HG02840 (cell line): Measurements from ENCODE around the gene JMY.

Experiments
- ATAC-seq: cut with Tn5 transposase; IDR thresholded peaks from one replicate; pipeline ENCODE4 v1.9.1; 2021; ENCODE audit warnings: mild to moderate bottlenecking, moderate library complexity, moderate number of reproducible peaks; ENCODE audit not compliant: unreplicated experiment, low FRiP score

JMY gene, protein sequence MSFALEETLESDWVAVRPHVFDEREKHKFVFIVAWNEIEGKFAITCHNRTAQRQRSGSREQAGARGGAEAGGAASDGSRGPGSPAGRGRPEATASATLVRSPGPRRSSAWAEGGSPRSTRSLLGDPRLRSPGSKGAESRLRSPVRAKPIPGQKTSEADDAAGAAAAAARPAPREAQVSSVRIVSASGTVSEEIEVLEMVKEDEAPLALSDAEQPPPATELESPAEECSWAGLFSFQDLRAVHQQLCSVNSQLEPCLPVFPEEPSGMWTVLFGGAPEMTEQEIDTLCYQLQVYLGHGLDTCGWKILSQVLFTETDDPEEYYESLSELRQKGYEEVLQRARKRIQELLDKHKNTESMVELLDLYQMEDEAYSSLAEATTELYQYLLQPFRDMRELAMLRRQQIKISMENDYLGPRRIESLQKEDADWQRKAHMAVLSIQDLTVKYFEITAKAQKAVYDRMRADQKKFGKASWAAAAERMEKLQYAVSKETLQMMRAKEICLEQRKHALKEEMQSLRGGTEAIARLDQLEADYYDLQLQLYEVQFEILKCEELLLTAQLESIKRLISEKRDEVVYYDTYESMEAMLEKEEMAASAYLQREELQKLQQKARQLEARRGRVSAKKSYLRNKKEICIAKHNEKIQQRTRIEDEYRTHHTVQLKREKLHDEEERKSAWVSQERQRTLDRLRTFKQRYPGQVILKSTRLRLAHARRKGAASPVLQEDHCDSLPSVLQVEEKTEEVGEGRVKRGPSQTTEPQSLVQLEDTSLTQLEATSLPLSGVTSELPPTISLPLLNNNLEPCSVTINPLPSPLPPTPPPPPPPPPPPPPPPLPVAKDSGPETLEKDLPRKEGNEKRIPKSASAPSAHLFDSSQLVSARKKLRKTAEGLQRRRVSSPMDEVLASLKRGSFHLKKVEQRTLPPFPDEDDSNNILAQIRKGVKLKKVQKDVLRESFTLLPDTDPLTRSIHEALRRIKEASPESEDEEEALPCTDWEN

DNA sequence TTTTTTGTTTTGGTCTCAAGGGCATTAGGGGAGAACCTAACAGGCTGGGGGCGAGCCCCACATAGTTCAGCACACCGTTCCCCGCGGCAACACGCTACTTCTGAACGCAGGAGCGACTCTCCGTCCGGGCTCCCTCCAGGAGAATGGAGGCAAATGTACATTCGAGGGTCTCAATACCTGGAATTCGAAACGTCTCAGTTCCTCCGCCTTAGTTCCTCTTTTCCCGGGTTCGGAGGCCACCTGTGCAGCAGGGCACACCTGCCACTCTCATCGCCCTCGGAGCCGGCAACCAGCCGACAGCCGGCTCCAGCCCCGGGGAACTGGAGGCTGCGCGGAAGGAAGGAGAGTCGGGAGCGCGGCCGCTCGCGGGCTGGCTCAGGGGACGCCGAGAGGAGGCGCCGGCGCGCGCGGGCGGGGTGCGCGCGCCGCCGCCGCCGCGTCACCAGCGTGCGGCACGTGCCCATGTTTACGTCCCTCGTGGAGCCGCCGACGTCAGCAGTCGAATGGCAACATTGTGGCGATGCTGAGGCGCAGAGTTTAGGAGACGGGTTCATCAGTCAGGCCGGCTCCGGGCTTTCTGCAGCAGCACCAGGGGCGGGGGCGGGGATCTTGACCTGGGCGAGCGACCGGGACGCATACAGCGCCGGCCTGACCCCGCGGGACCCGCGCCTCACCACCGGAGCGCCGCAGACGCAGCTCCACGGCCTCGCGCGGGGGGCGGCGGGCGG, at the start of gene JMY:
JMY (plus strand) TSS at position 498 of the 728 bp plus-strand sequence. CDS start 520 bp downstream, outside the sequence.
- ATAC-seq: peak; percentile 68

DNA sequence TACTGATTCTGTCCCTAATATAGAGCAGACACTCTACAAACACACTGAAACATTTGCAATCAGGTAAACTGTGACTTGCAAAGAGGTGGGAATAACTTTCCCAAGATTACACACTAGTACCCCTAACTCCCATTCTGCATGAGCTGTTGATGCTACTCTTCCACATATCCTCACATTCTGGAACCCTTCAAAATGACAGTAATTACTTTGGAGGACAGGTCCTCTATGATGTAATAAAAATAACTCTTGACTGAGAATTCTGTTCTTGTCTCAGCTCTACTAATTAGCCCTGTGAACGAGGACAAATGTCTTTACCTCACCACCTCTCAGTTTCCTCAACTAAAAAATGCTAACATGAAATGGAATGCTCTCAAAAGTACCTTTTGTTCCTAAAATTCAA, 49.5 kb upstream of the JMY start:
- no peak for ATAC-seq

DNA sequence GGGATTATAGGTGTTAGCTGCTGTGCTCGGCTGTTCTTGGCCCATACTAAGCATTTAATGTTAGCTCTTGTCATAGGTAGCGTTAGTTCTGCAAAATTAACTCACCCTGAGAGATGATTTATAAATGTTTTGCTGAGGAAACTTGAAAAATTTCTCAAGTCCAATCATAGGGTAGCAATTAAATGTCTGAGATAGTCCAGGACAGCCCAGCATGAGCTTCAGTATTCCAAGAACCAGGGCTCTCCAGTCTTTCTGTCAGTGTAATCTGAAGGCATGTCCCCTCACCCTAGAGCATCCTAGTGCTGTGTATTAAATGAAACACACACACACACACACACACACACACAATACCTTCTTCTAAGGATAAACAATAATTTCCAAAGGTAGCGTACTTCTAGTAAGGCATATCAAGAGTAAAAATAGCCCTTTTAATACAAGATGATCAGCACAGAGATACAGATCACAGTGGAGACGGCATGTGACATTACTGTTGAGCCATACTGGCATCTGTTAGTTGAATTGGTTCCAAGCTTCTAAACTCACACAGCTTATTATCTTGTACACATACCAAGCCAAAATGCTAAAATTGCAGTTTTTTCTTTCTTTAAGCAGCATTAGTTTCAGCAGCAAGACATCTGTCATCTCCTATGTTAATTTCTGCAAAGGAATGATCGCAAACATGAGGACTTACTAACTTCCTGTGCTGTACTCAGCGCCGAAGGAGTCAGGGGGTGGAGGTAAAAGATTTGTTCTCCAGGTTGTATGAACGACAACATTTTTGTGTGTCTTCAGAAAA, 46.3 kb upstream of the JMY start:
- no peak for ATAC-seq

DNA sequence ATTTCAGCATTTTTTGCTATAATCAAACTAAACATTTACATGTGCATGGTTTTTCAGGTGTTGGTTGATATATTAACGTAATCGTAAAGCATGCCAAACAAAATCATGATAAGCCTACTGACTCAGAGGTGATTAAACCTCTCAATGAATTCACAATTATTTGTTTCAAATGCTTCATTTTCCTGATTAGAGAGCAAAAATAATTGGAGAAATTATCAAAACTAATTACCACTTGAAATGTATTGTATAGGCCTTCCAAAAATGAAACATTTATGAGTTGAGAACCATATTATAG, 45.7 kb upstream of the JMY start:
- ATAC-seq: no peak

DNA sequence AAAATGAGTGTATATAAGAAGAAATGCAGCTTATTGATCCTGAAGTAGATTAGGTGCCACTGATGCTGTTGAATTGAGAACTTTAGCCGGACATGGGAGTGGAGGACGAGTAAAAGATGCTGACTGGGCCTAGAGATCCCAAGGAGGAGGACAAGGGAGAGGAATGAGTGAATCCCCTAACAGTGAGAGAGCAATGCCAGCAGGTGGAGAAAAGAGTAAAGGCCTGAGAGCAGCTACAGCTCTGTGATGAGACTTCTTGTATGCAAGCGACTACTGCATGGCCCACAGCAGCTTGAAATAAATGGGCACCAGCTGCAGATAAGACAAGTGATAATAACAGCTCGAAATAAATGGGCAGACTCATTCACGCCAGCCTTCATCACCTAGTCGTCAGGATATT, 44.5 kb upstream of the JMY start:
- ATAC-seq: no peak

DNA sequence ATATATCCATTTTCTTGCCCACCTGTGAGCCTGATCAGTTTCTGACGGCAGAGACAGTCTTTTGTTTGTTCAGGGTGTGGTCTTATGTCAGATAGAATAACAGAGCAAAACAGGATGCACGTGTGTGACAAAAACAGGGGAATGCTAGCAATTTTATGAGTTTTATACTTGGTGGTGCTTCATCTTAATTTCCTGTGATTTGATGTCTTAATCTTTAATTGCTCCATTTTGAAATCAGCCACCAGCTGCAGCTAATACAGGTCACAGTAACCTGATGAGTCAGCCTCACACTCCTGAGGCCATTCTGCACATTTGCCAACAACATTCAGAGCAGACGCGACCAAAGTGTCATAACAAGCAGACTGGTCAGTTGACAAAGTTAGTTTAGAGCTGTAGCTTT, 42.3 kb upstream of the JMY start:
- ATAC-seq: no peak

DNA sequence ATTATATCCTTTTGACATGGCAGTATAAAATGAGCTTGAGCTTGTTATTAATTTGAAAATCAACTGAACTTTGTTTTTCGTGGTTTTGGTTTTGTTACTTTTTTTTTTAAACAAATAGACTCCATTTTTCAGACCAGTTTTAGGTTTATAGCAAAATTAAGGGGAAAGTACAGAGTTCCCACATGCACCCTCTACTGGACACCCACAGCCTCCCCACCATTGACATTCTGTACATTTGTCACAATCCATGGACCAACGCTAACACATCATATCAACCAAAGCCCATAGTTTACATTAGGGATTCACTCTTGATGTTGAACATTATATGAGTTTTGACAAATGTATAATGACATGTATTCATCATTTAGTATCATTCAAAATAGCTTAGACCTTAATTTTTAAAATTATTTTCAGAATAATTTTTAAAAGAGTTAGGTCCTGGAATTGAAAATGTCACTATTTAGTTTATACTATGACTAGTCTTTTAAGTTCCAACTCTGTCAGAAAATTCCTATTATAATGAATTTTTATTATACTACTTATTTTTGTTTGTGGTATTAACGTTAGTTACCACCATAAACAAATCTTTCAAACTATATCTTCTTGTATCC, 35.3 kb upstream of the JMY start:
- ATAC-seq: no peak

DNA sequence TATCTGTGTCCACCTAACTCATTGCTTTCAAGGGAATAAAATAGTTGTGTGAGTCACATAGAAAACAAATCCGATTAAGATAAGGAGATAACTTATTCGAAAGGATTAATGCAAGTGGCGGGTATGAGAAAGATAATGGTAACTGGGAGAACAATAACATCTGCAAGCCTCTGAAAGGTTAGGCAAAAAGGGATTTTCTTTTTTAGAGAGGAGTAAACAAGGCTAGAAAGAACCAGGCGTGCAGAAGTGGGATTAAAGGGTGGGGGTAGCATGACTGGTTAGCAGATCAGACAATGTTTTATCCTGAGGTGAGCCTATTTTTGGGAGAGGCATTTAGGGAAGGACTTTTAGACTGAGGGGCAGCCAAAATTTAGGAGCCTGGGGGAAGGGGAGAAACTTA, 34.7 kb upstream of the JMY start:
- no peak for ATAC-seq

DNA sequence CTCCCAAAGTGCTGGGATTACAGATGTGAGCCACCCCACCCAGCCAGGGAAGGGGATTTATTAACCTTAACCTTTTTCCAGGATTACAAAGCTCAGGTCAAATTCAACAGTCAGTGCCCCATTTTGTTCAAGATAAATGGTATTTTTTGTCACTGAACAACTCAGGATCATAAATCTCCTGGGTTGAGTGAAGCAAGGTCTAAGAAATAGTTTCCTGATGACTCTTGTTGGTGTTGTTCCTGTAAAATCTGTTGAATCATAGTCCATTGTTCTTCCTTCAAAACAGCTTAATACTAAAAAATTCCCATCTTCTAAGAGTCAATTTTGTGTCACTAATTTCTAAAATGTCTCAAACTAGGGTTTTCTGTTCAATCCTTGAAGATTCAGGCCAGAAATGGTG, 33.9 kb upstream of the JMY start:
- no peak for ATAC-seq

DNA sequence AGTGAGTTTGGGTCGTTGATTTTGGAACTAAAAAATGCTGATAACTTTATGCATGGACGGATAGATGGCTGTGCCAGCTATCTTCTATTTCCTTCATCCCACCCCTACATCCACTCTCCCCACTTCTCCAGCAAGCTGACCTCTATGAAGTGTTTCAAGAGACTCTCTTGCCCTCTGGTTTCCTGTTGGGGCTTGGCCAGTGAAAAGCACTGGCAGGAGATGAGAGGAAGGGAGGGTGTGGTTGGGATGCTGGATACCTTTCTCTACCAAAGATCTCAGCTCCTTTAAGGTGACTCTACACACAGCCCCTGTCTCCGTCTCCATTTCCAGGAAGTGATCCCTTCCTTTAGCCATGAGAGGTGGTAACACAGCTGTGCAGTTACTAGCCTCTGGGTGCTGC, 30.0 kb upstream of the JMY start:
- no peak for ATAC-seq

DNA sequence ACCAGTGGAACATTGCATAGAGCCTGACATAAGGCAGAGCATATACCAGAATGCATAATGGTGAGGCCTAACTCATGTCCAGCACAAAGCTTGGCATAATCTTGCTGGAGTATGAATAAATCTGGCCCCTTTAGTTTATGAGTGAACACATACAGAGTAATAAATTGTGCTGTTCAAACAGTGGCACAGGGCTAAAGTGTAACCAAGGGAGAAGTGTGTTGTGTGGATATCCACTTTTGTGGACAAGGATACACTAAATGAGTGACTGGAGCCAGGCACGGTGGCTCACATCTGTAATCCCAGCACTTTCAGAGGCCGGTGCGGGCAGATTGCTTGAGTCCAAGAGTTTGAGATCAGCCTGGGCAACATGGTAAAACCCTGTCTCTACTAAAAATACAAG, 29.4 kb upstream of the JMY start:
- no peak for ATAC-seq

DNA sequence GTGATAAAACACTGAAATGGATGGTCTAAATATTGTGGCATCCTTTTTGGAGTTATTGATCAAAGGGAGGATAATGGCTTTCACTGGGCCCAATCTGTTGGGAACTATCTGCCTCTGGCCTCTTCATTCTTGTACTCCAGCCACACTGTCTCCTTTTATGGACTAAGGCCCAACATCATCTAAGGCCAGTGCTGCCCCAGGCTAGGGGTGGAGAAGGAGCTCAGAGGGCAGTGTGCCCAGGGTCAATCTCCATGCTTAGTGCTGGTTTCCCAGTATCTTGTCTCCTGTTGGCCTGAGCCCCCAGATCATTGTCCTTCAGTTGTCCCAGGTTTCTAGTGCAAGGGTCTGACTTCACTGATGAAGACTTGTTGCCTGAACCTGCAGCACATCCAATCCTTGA, 26.4 kb upstream of the JMY start:
- ATAC-seq: no peak

DNA sequence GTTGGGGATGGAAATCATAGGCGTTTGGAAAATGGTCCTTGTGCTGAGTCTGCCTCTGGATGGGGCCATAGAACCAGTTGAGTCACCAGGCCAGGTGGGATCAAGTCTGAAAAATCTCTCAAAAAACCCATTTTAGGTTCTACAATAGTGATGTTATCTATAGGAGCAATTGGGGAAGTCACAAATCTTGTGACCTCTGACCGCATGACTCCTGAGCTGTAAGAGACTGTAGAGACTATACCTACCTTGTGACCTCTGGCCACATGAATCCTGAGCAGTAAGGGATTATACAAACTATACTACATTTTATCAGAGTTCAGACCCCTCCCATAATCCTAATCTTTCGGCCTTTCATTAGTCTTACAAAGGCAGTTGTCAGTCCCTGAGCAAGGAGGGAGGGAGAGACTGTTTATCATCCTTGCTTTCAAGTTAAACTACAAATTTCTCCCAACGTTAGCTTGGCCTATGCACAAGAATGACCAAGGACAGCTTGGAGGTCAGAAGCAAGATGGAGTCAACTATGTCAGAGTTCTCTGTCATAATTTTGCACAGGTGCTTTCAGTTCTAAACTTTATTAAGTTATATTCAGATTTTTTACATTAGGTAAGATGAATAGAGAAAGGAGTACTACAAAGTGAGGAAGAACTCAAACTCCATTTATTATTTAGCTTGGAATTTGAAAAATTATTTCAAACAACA, 11.5 kb upstream of the JMY start:
- ATAC-seq: no peak

DNA sequence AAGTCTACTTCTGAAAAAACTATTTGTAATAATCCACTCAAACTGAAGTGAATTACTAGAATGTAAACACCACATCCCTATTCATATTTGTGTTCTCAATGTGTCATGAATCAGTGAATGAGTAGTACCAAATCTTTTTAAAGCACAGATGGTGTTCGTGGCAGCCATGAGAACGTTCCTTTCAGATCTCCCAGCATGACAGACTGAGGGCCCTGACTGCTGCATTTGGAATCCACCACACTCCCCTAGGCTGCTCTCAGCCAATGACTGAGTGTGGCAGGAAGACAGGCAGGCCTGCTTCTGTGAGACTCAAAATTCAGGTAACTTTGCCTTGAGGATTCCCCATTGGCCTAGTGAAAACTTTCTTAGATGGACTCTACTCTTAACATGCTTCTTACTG, 10.9 kb upstream of the JMY start:
- ATAC-seq: no peak

DNA sequence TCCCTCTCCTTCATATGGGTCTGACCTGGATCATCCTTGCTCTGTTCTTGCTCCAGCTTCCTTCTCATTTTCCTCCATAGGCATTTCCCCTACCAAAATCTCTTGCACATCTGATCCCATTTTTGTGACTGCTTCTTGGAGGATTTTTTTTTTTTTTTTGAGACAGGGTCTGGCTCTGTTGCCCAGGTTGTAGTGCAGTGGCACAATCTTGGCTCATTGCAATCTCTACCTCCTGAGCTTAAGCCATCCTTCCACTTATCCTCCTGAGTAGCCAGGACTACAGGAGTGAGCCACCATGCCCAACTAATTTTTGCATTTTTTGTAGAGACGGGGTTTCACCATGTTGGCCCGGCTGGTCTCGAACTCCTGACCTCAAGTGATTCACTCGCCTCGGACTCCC, 10.5 kb upstream of the JMY start:
- no peak for ATAC-seq

DNA sequence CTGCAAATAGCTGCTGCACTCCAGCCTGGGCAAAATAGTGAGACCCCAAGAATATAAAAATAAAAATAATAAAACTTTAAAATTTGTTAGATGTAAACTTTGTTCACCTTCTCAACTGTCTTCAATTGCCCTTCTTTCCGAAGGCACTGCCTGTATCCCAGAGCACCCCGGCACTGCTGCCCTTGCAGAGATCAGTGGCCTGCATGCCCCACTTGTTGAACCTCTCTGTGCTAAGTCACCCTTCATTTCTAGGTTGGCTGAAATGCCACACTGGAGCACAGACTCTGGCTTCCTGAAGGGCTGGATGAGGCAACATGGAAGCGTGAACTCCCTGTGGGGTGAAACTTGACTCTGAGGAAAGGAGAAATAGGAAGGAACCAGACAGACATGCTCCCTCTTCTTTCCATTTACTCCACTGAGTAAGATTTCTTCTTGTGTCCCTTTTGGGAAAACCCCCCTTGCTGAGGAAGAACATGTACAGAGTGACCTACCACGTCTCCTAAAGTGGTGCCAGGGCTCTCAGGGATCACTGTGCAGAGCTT, 8.4 kb upstream of the JMY start:
- no peak for ATAC-seq

DNA sequence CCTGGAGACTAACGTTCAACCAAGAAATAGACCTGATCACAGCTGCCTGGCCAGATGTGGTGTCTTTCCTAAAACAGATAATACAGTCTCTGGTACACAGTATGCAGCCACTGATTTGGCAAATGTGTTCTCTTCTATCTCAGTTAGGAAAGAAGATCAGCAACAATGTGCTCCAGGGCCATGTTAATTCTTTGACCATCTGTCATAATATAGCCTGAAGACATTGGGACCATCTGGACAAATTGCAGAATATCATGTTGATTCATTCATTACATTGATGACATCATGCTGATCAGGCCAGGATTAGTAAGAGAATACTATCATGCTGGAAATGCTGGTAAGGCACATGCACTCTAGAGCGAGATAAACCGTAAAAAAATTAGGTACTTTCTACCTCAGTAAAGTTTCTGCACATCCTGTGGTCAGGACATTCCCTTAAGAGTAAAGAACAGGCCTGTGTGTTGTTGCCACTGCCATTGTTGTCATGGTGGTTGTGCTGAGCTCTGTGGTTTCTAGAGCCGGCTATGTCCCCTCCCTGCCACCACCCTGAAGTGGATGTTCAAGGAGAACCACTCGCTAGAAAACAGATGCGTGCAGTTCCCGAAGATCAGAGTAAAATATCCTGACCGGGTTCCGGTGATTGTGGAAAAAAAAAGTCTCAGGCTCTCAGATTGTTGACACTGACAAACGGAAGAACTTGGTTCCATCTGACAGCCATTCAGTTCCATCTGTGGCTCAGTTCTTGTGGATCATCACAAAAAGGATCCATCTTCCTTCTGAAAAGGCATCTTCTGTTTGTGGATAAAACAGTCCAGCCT, 6.4 kb upstream of the JMY start:
- peak; percentile 65 for ATAC-seq

DNA sequence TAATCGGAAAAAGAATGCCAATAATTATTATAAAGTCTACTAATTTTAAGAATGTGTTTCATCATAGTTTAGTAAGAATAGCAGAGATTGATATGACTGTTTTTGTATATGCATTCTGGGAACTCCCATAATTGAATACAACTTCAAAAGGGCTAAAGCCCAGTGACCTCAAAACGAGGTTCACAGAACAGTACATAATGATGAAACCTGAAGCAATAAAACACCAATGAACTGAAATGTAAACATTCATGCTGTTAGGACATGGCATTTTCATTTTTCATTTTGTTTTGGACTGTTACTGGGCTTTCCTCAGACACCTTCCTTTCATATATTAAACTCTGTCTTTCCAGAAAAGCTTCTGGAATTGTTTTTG, 684 bp upstream of the JMY start:
- ATAC-seq: peak; percentile 16
